Hematopoietic multipotent progenitor cell treated with erythropoietin and hydrocortisone succinate and interleukin-3 and kit ligand, for 6 days (in vitro differentiated cells): ENCODE measurements around the gene DMRT1.

Source experiments
- DNase-seq: peaks from one replicate; pipeline ENCODE4 v3.0.0-alpha.2; 2015

DMRT1 gene

DNA sequence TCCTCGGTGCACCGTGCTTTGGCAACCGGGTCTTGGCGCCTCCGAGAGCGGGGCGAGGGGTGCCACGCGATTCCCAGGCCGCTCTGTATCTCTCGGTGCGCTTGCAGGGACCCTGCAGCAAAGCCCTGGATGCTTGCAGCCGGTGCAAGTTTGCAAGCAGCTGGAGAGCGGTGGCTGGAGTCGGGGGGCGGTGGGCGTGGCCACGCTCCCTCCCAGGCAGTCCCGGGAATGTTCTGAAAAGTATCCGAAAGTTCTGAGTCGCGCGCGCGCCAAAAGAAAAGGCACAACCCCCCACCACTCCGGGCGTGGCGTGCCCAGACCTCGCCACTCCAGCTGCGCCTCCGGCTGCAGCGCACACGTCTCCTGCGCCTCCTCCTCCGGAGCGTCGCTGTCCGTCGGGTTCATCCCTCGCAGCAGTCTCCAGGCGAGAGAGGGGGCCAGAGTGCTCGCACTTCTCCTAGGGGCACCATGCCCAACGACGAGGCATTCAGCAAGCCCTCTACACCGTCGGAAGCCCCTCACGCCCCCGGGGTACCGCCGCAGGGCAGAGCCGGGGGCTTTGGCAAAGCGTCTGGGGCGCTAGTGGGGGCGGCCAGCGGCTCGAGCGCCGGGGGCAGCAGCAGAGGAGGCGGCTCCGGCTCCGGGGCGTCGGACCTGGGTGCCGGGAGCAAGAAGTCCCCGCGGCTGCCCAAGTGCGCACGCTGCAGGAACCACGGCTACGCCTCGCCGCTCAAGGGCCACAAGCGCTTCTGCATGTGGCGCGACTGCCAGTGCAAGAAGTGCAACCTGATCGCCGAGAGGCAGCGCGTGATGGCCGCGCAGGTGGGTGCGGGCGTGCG is at the start of gene DMRT1:
Gene DMRT1, plus strand, starts transcription at position 327 of the 839 bp plus-strand sequence. Its CDS starts 142 bp downstream, at position 469.
- DNase-seq: peak; percentile 16

GRCh38 chr9:792331-793260 is 48.9 kb upstream of the DMRT1 start:
- DNase-seq: no peak

- no peak for DNase-seq
These were observed 47.1 kb upstream of the DMRT1 start for GRCh38 chr9:794386-794785.

GRCh38 chr9:795869-796268 is 45.6 kb upstream of the DMRT1 start:
- DNase-seq: no peak

GRCh38 chr9:800591-801150 is 40.8 kb upstream of the DMRT1 start:
- DNase-seq: no peak

- DNase-seq: no peak
These were observed 40.0 kb upstream of the DMRT1 start for GRCh38 chr9:801399-802071.

DNA sequence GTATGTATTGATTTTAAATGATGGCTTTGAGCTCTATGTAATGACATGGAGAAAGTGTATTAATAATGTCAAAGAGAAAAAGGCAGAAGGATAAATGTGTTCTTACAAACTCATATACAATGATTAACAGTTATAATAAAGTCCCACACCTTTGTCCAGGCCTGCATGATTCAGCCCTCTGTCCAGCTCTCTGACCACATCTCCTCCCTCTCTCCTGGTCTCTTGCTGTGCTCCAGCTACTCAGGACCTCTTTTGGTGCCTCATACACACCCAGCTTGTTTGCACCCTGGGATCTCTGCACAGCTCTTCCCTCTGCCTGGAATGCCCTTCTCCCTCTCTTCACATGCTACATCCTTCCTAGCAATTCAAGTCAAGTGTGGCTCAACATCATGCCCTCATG is 37.5 kb upstream of the DMRT1 start:
- no peak for DNase-seq

GRCh38 chr9:805151-805550 is 36.3 kb upstream of the DMRT1 start:
- no peak for DNase-seq

GRCh38 chr9:806285-807156 is 35.0 kb upstream of the DMRT1 start:
- DNase-seq: peak; percentile 73

- no peak for DNase-seq
These were observed 30.4 kb upstream of the DMRT1 start for GRCh38 chr9:811106-811531.

DNA sequence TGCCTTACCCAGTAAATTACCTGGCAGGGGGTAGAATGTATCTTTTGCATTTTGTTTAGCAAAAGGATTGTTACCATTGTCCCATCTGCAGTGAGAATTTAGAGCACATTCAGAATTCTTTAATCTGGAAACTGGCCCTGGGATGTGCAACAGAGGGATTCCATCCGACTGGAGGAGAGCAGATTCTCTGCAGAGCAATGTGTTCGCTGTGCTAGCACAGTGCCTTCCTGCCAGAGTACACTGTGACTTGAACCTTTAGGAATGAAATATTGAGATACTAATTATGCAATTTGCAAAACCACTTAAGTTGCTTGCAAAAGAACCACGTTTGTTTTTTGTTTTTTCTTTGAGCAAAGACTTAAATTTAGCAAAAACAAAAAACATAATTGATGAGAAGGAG is 22.5 kb upstream of the DMRT1 start:
- no peak for DNase-seq

DNA sequence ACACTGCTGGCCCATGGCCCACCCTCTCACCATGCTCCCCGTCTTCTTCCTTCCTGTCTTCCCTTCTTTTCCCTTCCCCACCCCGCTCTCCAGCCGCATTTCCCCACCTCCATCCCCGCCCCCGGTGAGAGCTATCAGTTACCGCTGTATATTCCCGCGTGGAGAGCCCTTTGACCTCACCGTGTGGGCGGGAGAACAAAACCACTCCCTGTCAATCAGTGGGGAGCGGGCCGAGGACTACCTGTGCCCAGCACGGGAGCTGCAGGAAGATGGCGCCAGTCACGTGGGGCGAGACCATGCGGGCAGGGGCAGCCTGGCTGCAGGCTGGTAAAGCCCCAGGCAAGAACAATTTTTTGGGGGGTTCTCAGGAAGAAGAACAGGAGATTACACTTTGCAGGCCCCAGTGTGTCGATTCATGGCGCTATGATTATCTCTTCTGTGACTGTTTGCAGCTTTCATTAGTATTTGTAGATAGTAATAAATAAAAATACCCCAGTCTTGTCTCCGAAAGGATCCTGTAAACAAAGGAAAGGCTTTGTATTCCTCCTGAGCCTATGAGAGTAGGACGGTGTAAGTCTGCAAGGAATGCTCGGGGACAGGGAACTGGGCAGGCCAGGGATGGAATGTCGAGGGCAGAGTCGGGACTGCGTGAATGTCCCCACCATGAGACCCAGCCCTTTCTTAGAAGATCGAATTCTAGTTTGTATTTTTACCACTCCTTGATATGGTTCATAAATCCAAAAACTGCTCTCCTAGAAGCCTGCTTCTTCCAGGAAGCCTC is 14.8 kb upstream of the DMRT1 start:
- no peak for DNase-seq

- peak; percentile 10 for DNase-seq
These were observed 1.2 kb upstream of the DMRT1 start for GRCh38 chr9:840343-840742.

- DNase-seq: no peak
These were observed 1.3 kb downstream of the DMRT1 start for GRCh38 chr9:842635-843426.

- DNase-seq: no peak
These were observed 1.9 kb downstream of the DMRT1 start for GRCh38 chr9:843427-843785.

- no peak for DNase-seq
These were observed 5.4 kb downstream of the DMRT1 start for GRCh38 chr9:846852-847251.

DNA sequence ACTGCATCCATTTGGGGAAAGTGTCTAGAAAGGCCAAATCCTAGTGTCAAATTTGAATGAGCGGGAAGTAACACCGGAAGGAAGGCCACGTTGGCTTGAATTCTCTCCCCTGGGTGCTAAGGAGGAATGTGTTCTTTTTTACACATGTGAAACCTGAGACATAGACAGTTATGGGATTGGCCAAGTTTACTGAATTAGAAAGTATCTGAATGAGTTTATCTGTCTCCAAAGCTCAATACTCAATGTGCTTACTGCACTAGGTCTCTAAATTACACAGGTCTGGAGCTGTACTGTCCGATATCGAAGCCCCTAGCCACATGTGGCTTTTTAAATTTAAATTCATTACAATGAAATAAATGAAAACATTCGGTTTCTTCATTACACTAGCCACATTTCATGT is 6.0 kb downstream of the DMRT1 start:
- no peak for DNase-seq

DNA sequence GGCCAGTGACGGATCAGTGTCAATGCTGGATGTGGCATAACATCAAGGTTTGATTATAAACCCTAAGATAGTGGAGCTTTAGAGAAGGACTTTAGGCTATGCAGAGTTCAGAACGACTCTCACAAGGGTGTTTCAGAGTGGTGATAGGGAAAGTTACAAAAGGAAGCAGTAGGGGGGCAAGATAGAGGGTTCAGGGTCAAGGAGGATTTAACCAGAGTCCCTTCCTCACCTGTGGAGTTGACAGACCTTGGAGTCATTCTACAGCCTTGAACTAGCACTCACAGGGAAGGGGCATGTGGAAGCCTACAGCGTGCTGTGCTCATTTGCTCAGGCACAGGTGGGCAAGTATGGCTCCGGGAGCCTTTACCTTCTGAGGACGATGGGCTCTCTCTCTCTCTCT is 7.9 kb downstream of the DMRT1 start:
- no peak for DNase-seq

DNA sequence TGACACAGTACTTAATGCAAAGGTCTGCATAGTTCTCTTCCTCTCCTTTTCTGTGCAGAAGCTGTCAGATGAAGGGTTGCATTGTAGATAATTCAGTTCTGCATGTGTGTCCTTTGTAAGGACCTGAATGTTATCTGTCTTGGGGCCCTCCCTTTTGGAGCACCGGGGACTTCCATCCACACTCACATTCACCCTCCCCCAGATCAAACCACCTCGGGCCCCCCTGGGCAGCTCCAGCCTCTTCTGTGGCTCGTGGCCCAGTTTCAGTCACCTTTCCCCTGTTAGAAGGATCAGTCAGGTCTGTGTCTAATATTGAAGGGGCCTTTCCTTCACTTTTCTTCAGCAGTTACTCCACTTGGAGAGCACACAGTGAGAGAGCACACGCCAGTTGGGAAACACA is 11.0 kb downstream of the DMRT1 start:
- DNase-seq: no peak

GRCh38 chr9:859251-859650 is 17.8 kb downstream of the DMRT1 start:
- DNase-seq: no peak
